Measurements from ENCODE around the gene WWOX.

GRCh38 chr16:78094998-78095397, 4.5 kb upstream of the WWOX start:
- TF ChIP-seq POLR2AphosphoS5 (IDR thresholded peaks at IDR 0.05) (no peak), MXI1 (conservative IDR thresholded peaks at IDR 0.05; ENCODE audit: poor library complexity, severe bottlenecking) (no peak), CTCF (IDR thresholded peaks at IDR 0.05; ENCODE audit: poor library complexity, severe bottlenecking) (no peak), RAD21 (conservative IDR thresholded peaks at IDR 0.05) (no peak), REST (IDR thresholded peaks at IDR 0.05; ENCODE audit: borderline replicate concordance) (no peak), EP300 (conservative IDR thresholded peaks at IDR 0.05; ENCODE audit: poor library complexity, severe bottlenecking) (no peak)

All from neural cell (in vitro differentiated cells).